Left ventricle myocardium inferior (tissue), 1 donor: ENCODE results near the gene COQ3. TPM values are rescaled to one million over a fixed set of nuclear protein-coding genes. Genes with fewer than 3 reads are reported as not detected.

Experiments used
- DNase-seq: peaks from one replicate; pipeline ENCODE4 v3.0.0-alpha.2; 2020
- H3K27ac ChIP-seq: fragments of 200-600 bp; replicated peaks from 2 replicates; pipeline ENCODE4 v1.8.0; 2021
- H3K27me3 ChIP-seq: fragments of 200-600 bp; 2 replicates; pipeline ENCODE4 v1.8.0; 2021; ENCODE audit warnings: low read depth
- H3K36me3 ChIP-seq: fragments of 200-600 bp; 2 replicates; pipeline ENCODE4 v1.8.0; 2021
- H3K4me1 ChIP-seq: fragments of 200-600 bp; 2 replicates; pipeline ENCODE4 v1.8.0; 2021
- H3K4me3 ChIP-seq: fragments of 200-600 bp; 2 replicates; pipeline ENCODE4 v1.8.0; 2021; ENCODE audit warnings: mild to moderate bottlenecking, moderate library complexity
- H3K9me3 ChIP-seq: fragments of 200-600 bp; replicated peaks from 2 replicates; pipeline ENCODE4 v1.8.0; 2021
- intact Hi-C: fragments of 100-400 bp; cut with micrococcal nuclease; formaldehyde crosslinking; loops from one replicate; pipeline ENCODE4 v1.11.0; 2022
- total RNA-seq: library from RNA; stranded (reverse); fragmentation: NEBNext Ultra II Directional; extraction: Animal tissue kit (Norgen Biotek cat#: 25700); gene quantifications from one replicate; pipeline ENCODE4 v1.2.1, GENCODE V29; 2021
- TF ChIP-seq, protein P1 (sequence below): fragments of 200-600 bp; IDR thresholded peaks from 2 replicates; pipeline ENCODE4 v1.8.0; 2021; ENCODE audit warnings: antibody characterized with exemption, mild to moderate bottlenecking, borderline replicate concordance
- donor health status: DM: no; HTN: yes; CAD: no; lungs with severe emphysema.

COQ3 gene
- total RNA-seq, 1 donor from 2014 or later: 36.2 TPM

DNA sequence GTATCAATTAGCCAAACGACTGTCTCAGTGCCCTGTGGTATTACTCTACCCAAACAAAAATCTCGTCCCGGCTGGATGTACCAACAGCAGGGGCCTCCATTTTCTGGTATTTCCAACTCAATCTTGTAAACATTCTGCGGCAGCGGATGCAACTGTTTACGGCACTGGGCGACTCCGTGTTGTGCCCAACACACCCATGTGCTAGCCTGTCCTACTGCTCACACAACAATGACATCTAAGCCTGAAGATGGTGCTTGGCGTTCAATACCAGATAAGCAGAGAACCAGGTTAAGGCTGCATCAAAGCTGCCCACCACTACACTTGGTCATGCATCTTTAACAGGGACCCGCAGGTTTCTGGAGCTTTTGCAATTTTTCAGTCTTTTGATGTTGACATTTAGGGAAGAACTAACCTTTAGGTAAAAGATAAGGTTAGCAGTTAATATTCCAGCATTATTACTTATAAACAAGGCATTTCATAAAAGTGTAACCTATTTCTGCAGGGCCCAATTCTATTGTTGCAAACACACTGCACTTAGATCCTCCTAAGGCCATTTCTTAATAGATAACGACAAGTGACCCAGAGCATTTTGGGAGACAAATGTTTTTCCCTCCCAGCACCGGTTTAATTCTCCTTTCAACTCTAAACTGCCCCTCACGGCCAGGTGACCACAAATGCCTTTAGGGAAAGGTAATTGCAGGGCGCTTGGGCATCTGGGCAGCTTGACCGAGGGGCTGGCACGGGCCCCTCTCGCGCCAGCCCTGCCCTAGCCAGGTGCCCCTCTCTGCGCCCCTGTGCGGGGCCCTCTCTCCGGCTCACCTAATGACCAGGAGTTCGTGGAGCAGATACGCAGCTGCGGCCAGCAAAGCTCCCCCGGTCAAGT is 45.5 kb downstream of the COQ3 start:
- Histone ChIP-seq H3K27me3 (peaks cover 87% of the 10 kb centered on the region), H3K27ac (no peak overlapping the region), H3K4me3 (peak overlapping the region; percentile 68), H3K4me1 (peaks cover 8% of the 10 kb centered on the region), H3K36me3 (no peaks in the 10 kb centered on the region), H3K9me3 (no peaks in the 10 kb centered on the region)
- no peak for DNase-seq
- TF ChIP-seq, protein P1, sequence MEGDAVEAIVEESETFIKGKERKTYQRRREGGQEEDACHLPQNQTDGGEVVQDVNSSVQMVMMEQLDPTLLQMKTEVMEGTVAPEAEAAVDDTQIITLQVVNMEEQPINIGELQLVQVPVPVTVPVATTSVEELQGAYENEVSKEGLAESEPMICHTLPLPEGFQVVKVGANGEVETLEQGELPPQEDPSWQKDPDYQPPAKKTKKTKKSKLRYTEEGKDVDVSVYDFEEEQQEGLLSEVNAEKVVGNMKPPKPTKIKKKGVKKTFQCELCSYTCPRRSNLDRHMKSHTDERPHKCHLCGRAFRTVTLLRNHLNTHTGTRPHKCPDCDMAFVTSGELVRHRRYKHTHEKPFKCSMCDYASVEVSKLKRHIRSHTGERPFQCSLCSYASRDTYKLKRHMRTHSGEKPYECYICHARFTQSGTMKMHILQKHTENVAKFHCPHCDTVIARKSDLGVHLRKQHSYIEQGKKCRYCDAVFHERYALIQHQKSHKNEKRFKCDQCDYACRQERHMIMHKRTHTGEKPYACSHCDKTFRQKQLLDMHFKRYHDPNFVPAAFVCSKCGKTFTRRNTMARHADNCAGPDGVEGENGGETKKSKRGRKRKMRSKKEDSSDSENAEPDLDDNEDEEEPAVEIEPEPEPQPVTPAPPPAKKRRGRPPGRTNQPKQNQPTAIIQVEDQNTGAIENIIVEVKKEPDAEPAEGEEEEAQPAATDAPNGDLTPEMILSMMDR: no peak
- intact Hi-C loops: no loop called here

DNA sequence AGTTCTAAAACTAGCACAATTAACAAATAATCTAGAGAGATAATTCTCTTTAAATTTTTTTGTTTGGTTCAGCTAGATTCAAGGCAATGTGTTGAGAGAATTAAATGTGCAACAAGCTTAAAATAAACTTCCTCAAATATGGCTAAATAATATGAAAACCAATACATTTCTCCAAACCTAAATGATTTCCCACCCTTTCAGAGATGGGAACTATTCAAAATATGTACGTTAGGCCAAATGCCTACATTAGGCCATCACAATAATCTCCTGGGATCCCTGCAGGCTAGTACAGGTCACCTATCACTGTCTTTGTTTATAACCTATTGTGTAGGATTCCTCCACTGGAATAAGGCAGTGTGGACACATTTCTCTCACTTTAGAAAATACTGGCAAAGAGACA is 46.2 kb downstream of the COQ3 start:
- peaks cover 80% of the 10 kb centered on the region for H3K27me3 ChIP-seq
- H3K9me3 ChIP-seq: no peaks in the 10 kb centered on the region
- H3K36me3 ChIP-seq: no peaks in the 10 kb centered on the region
- TF ChIP-seq, protein P1: no peak
- no peak overlapping the region for H3K27ac ChIP-seq
- DNase-seq: no peak
- no peak overlapping the region for H3K4me3 ChIP-seq
- H3K4me1 ChIP-seq: peaks cover 8% of the 10 kb centered on the region
- intact Hi-C loops: no loop called here

DNA sequence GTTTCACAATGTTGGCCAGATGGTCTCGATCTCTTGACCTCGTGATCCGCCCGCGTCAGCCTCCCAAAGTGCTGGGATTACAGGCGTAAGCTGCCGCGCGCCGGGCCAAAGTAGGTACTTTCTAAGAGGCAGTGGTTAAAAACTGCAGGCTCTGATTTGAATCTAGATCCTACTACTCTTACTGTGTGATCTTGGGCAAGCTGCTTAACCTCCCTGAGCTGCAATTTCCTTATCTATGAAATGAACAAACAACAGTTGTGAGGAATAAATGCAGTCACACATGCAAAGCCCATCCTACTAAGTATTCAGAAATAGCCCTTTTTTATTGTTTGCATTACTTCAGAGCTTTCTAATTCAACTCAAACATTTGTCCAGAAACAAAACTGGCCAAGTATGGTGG is 47.4 kb downstream of the COQ3 start:
- intact Hi-C loops: no loop called here
- Histone ChIP-seq H3K9me3 (no peaks in the 10 kb centered on the region), H3K4me3 (no peak overlapping the region), H3K27ac (no peak overlapping the region), H3K27me3 (peaks cover 73% of the 10 kb centered on the region), H3K36me3 (no peaks in the 10 kb centered on the region), H3K4me1 (peaks cover 8% of the 10 kb centered on the region)
- DNase-seq: no peak
- TF ChIP-seq, protein P1: no peak

DNA sequence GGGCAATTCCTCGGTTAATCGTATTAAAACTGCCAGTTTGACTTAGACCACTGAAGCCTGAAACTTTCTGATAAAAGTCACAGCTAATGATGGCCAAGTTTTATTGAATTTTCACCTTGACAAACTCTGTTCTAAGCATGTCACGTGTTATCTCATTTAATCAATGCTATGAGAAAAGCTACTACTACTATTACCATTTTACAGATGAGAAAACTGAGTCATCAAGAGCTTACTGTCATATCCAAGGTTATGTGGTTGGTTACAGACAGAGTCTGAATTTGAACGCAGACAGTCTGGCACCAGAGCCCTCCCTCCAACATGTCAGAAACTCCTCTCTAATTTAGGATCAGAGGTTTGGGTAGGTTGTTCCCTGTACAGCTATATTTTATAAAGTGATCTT is 48.8 kb downstream of the COQ3 start:
- Histone ChIP-seq H3K4me1 (peaks cover 7% of the 10 kb centered on the region), H3K27me3 (peaks cover 66% of the 10 kb centered on the region), H3K4me3 (no peak overlapping the region), H3K9me3 (no peaks in the 10 kb centered on the region), H3K36me3 (no peaks in the 10 kb centered on the region), H3K27ac (no peak overlapping the region)
- no peak for DNase-seq
- intact Hi-C loops: no loop called here
- TF ChIP-seq, protein P1: no peak

DNA sequence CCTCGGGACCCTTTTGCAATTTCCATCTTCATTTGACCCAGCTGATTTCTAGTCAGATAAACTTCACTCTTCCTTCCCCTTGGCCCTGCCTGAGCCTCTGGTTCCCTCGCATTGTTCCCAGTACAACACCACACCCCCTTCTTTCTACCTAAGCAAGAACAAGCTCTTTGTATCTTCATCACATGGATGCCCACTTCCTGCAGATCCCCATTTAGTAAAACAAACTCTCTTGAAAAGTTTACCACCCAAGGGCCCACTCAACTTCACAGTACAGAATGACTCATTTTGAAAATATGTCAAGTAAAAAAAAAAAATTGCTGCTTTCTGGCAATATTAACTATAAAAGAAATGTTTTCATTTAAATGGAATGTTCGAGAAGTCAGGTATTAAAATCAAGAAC is 49.7 kb downstream of the COQ3 start:
- Histone ChIP-seq H3K9me3 (no peaks in the 10 kb centered on the region), H3K27me3 (peaks cover 61% of the 10 kb centered on the region), H3K4me3 (no peak overlapping the region), H3K27ac (no peak overlapping the region), H3K4me1 (no peaks in the 10 kb centered on the region), H3K36me3 (no peaks in the 10 kb centered on the region)
- intact Hi-C loops: no loop called here
- DNase-seq: no peak
- TF ChIP-seq, protein P1: no peak
